Measurements from ENCODE around the gene SMIM12. TPM values are rescaled to one million over a fixed set of nuclear protein-coding genes. Genes with fewer than 3 reads are reported as not detected.

The SMIM12 gene
- total RNA-seq, 1 experiment from 2014 or later = 31.0 TPM

Other genes starting within 250 kb of the SMIM12 start
- not detected in 2 replicates for gene GJB5, start 104.7 kb downstream of the SMIM12 start, total RNA-seq (2014; rRNA removed; shearing (Covaris generic); ENCODE audit: low replicate concordance)
- gene GJB4, start 100.0 kb downstream of the SMIM12 start, total RNA-seq (2014; rRNA removed; shearing (Covaris generic); ENCODE audit: low replicate concordance) = not detected in 2 replicates
- gene GJB3, start 78.5 kb downstream of the SMIM12 start, total RNA-seq (2014; rRNA removed; shearing (Covaris generic); ENCODE audit: low replicate concordance) = not detected in 2 replicates
- gene GJA4, start 66.8 kb downstream of the SMIM12 start, total RNA-seq (2014; rRNA removed; shearing (Covaris generic); ENCODE audit: low replicate concordance) = not detected in 2 replicates
- not detected in 2 replicates for gene DLGAP3, start 69.9 kb upstream of the SMIM12 start, total RNA-seq (2014; rRNA removed; shearing (Covaris generic); ENCODE audit: low replicate concordance)
- gene TMEM35B, start 125.6 kb upstream of the SMIM12 start, total RNA-seq (2014; rRNA removed; shearing (Covaris generic); ENCODE audit: low replicate concordance) = 46.1 and 53.9 TPM in 2 replicates
- gene ZMYM6, start 172.2 kb upstream of the SMIM12 start, total RNA-seq (2014; rRNA removed; shearing (Covaris generic); ENCODE audit: low replicate concordance) = 6.3 and 14.5 TPM in 2 replicates
- 11.1 and 28.1 TPM in 2 replicates for gene ZMYM1, start 219.6 kb upstream of the SMIM12 start, total RNA-seq (2014; rRNA removed; shearing (Covaris generic); ENCODE audit: low replicate concordance)